ENCODE data around the gene COG2. TPM values are rescaled to one million over a fixed set of nuclear protein-coding genes. Genes with fewer than 3 reads are reported as not detected.

Gene COG2
- total RNA-seq, 2 donors from 2014 or later = 42.0 to 53.8 TPM

- Histone ChIP-seq H3K36me3 (no peaks in the 10 kb centered on the region), H3K4me3 (no peak overlapping the region), H3K27me3 (no peaks in the 10 kb centered on the region), H3K9ac (ENCODE audit: low read depth in 2 of 2, low read length in 2 of 2) (no peak overlapping the region), H3K27ac (no peak overlapping the region), H3K4me1 (peaks cover 3% of the 10 kb centered on the region), H3K9me3 (no peaks in the 10 kb centered on the region)
- TF ChIP-seq CTCF (IDR thresholded peaks at IDR 0.05) = no peak
- intact Hi-C loops (cut with DNase I) = loop anchor here (10.0 kb wide), 1 partner anchor 67 kb away; no protein-coding TSS in a partner anchor
- no peak for DNase-seq
These were observed 65.7 kb downstream of the COG2 start for GRCh38 chr1:230707732-230708630.

- Histone ChIP-seq H3K27ac (no peak overlapping the region), H3K27me3 (no peaks in the 10 kb centered on the region), H3K9ac (ENCODE audit: low read depth in 2 of 2, low read length in 2 of 2) (no peak overlapping the region), H3K4me1 (peaks cover 3% of the 10 kb centered on the region), H3K4me3 (no peak overlapping the region), H3K36me3 (no peaks in the 10 kb centered on the region), H3K9me3 (no peaks in the 10 kb centered on the region)
- no peak for TF ChIP-seq CTCF (IDR thresholded peaks at IDR 0.05)
- intact Hi-C loops (cut with DNase I) = loop anchor here (10.0 kb wide), 1 partner anchor 66 kb away; no protein-coding TSS in a partner anchor
- DNase-seq = peak; percentile 93
These were observed 66.6 kb downstream of the COG2 start for GRCh38 chr1:230708631-230709580.

GRCh38 chr1:230709619-230710542 is 67.6 kb downstream of the COG2 start:
- intact Hi-C loops (cut with DNase I) = loop anchor here (10.0 kb wide), 1 partner anchor 65 kb away; no protein-coding TSS in a partner anchor
- Histone ChIP-seq H3K4me3 (no peak overlapping the region), H3K27ac (no peak overlapping the region), H3K9ac (ENCODE audit: low read depth in 2 of 2, low read length in 2 of 2) (no peak overlapping the region), H3K9me3 (no peaks in the 10 kb centered on the region), H3K27me3 (no peaks in the 10 kb centered on the region), H3K36me3 (no peaks in the 10 kb centered on the region), H3K4me1 (peaks cover 3% of the 10 kb centered on the region)
- no peak for TF ChIP-seq CTCF (IDR thresholded peaks at IDR 0.05)
- DNase-seq = no peak

GRCh38 chr1:230710543-230710904 is 68.2 kb downstream of the COG2 start:
- intact Hi-C loops (cut with DNase I) = no loop called here
- Histone ChIP-seq H3K9me3 (no peaks in the 10 kb centered on the region), H3K4me3 (no peak overlapping the region), H3K27me3 (no peaks in the 10 kb centered on the region), H3K36me3 (no peaks in the 10 kb centered on the region), H3K4me1 (peaks cover 3% of the 10 kb centered on the region), H3K9ac (ENCODE audit: low read depth in 2 of 2, low read length in 2 of 2) (no peak overlapping the region), H3K27ac (no peak overlapping the region)
- no peak for TF ChIP-seq CTCF (IDR thresholded peaks at IDR 0.05)
- DNase-seq = no peak

Measured in colonic mucosa (tissue), 4 donors.